Raji (cell line): Measurements from ENCODE around the gene KLHL8.

Experiments used
- POLR2A ChIP-seq: IDR thresholded peaks from 2 replicates; pipeline ENCODE4 v1.6.1; 2011; ENCODE audit warnings: low read depth, low read length, control low read depth; ENCODE audit not compliant: insufficient read depth

Gene KLHL8

GRCh38 chr4:87239194-87239593 is 18.8 kb upstream of the KLHL8 start:
- TF ChIP-seq POLR2A = no peak

- no peak for TF ChIP-seq POLR2A
Observed at GRCh38 chr4:87236861-87237260, 16.4 kb upstream of the KLHL8 start.

- TF ChIP-seq POLR2A = no peak
Observed at GRCh38 chr4:87235020-87235671, 14.7 kb upstream of the KLHL8 start.

GRCh38 chr4:87232216-87232615 is 11.8 kb upstream of the KLHL8 start:
- no peak for TF ChIP-seq POLR2A

GRCh38 chr4:87230806-87231205 is 10.4 kb upstream of the KLHL8 start:
- TF ChIP-seq POLR2A = no peak

- no peak for TF ChIP-seq POLR2A
Observed at GRCh38 chr4:87229979-87230378, 9.6 kb upstream of the KLHL8 start.

GRCh38 chr4:87228262-87228860 is 7.9 kb upstream of the KLHL8 start:
- no peak for TF ChIP-seq POLR2A

- TF ChIP-seq POLR2A = no peak
Observed at GRCh38 chr4:87227751-87228151, 7.3 kb upstream of the KLHL8 start.

- TF ChIP-seq POLR2A = no peak
Observed at GRCh38 chr4:87225936-87226335, 5.5 kb upstream of the KLHL8 start.

GRCh38 chr4:87224141-87224923 is 3.9 kb upstream of the KLHL8 start:
- no peak for TF ChIP-seq POLR2A

GRCh38 chr4:87219632-87220093 is 755 bp downstream of the KLHL8 start:
- TF ChIP-seq POLR2A = no peak

- TF ChIP-seq POLR2A = no peak
Observed at GRCh38 chr4:87216469-87216868, 3.9 kb downstream of the KLHL8 start.

- no peak for TF ChIP-seq POLR2A
Observed at GRCh38 chr4:87213421-87214075, 6.9 kb downstream of the KLHL8 start.

- no peak for TF ChIP-seq POLR2A
Observed at GRCh38 chr4:87211249-87211952, 9.0 kb downstream of the KLHL8 start.

- TF ChIP-seq POLR2A = no peak
Observed at GRCh38 chr4:87209696-87210095, 10.7 kb downstream of the KLHL8 start.
